ENCODE data around the gene MED13. TPM values are rescaled to one million over a fixed set of nuclear protein-coding genes. Genes with fewer than 3 reads are reported as not detected.

MED13 gene
- total and polyA plus RNA-seq, 11 donors = 5.6 to 59.1 (median 38.9) TPM

GRCh38 chr17:61984821-61985220 lies 80.3 kb downstream of the MED13 start:
- Histone ChIP-seq H3K27me3 (no peaks in the 10 kb centered on the region), H3K9me3 (no peaks in the 10 kb centered on the region), H3K4me3 (no peak overlapping the region), H3K27ac (no peak overlapping the region), H3K4me1 (peaks cover 0 to 11% (median 0%) of the 10 kb centered on the region in 12 donors), H3K36me3 (peaks cover 0 to 99% (median 90%) of the 10 kb centered on the region in 9 donors)
- 38 to 55% (median 46%) methylated on average over 4 of the region's 4 CpGs for WGBS, 4 donors
- no peak for ATAC-seq
- no peak for DNase-seq
- intact Hi-C loops (cut with DNase I) = no loop called here
- TF ChIP-seq CTCF (IDR thresholded peaks at IDR 0.05) (no peak), POLR2A (IDR thresholded peaks at IDR 0.05) (no peak)

- Histone ChIP-seq H3K4me1 (peaks cover 0 to 11% (median 0%) of the 10 kb centered on the region in 12 donors), H3K4me3 (no peak overlapping the region), H3K36me3 (peaks cover 0 to 99% (median 96%) of the 10 kb centered on the region in 9 donors), H3K9me3 (no peaks in the 10 kb centered on the region), H3K27ac (no peak overlapping the region), H3K27me3 (no peaks in the 10 kb centered on the region)
- no peak for TF ChIP-seq POLR2A (IDR thresholded peaks at IDR 0.05)
- TF ChIP-seq CTCF (IDR thresholded peaks at IDR 0.05) = no peak
- no peak for ATAC-seq
- no peak for DNase-seq
- intact Hi-C loops (cut with DNase I) = no loop called here
These were observed 83.8 kb downstream of the MED13 start for GRCh38 chr17:61981323-61981722.

GRCh38 chr17:61980535-61980934 lies 84.5 kb downstream of the MED13 start:
- no peak overlapping the region for H3K27ac ChIP-seq
- TF ChIP-seq CTCF (IDR thresholded peaks at IDR 0.05) (no peak), POLR2A (IDR thresholded peaks at IDR 0.05) (no peak)
- H3K4me1 ChIP-seq = peaks cover 0 to 10% (median 0%) of the 10 kb centered on the region in 12 donors
- no peaks in the 10 kb centered on the region for H3K9me3 ChIP-seq
- 92 to 94% (median 93%) methylated on average over 5 of the region's 5 CpGs for WGBS, 4 donors
- peaks cover 0 to 99% (median 96%) of the 10 kb centered on the region in 9 donors for H3K36me3 ChIP-seq
- no peak overlapping the region for H3K4me3 ChIP-seq
- no peak for DNase-seq
- H3K27me3 ChIP-seq = no peaks in the 10 kb centered on the region
- no peak for ATAC-seq
- intact Hi-C loops (cut with DNase I) = no loop called here

- Histone ChIP-seq H3K4me3 (no peak overlapping the region), H3K4me1 (peaks cover 0 to 10% (median 0%) of the 10 kb centered on the region in 12 donors), H3K27ac (no peak overlapping the region), H3K9me3 (no peaks in the 10 kb centered on the region), H3K27me3 (no peaks in the 10 kb centered on the region), H3K36me3 (peaks cover 0 to 96% (median 79%) of the 10 kb centered on the region in 9 donors)
- intact Hi-C loops (cut with DNase I) = no loop called here
- 93 to 97% (median 96%) methylated on average over 7 of the region's 7 CpGs for WGBS, 4 donors
- no peak for ATAC-seq
- no peak for DNase-seq
- no peak for TF ChIP-seq POLR2A (IDR thresholded peaks at IDR 0.05)
- TF ChIP-seq CTCF (IDR thresholded peaks at IDR 0.05) = no peak
These were observed 91.0 kb downstream of the MED13 start for GRCh38 chr17:61974115-61974514.
